ENCODE data around the gene ANGPTL7.
A peak's percentile ranks its signal among the peaks of the same experiment; 100 is the strongest.

ANGPTL7 gene

DNA sequence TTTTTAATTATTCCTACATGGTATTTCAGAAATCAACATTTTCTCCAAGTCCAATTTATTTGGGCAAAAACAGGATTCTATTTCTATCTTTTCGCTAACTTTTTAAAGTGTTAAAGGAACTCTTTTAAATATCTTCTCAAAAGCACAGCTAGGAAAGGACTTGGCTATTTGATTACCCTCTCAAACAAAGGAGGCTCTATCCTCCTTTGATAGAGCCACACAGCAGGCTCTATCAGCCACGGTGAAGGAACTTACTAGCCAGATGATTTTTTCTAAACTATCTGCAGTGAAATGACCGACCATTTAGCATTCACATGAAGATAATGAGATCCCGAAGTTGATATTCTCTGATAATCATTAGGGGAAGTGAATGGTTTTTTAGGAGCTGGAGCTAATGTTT lies 9.1 kb downstream of the ANGPTL7 start:
- TF ChIP-seq TOX (CRISPR knock-in tag; IDR thresholded peaks at IDR 0.05; ENCODE audit: borderline replicate concordance) = no peak
- TF ChIP-seq ZNF70 (CRISPR knock-in tag; IDR thresholded peaks at IDR 0.05) = peak; percentile 96
- no peak for ATAC-seq

DNA sequence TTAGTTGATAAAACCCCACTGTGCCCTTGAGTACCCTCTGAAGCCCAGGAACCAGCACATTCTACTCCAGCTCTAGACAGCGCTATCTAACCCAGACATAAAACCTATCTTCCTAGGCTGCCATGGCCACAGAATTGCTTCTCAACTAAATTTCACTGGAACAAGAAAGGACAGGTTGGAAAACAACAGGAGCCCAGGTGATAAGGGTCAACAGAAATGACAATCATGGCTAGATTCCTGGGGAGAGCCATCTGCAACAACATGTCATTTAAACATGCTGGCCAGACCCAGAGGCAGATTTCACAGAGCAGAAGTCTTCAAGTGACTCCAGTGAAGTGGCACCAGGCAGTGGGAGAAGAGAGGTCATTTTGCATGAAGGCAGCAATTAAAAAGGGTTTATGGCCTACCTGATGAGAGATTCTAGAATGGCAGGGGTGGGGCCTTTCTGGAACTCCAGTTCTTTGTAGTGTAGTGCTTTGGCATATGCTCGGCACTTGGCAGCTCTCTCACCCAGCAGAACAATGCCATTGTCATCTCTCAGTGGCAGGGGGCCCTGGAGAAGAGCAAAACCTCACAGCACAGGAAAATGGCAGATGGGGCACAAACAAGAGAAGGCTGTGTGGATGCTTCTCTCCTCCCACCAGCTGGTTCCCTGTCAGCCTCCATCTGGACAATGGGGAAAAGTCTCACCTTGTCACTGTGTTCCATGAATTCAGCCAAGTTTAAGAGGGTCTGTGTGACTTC lies 9.9 kb downstream of the ANGPTL7 start:
- no peak for ATAC-seq
- no peak for TF ChIP-seq ZNF70 (CRISPR knock-in tag; IDR thresholded peaks at IDR 0.05)

DNA sequence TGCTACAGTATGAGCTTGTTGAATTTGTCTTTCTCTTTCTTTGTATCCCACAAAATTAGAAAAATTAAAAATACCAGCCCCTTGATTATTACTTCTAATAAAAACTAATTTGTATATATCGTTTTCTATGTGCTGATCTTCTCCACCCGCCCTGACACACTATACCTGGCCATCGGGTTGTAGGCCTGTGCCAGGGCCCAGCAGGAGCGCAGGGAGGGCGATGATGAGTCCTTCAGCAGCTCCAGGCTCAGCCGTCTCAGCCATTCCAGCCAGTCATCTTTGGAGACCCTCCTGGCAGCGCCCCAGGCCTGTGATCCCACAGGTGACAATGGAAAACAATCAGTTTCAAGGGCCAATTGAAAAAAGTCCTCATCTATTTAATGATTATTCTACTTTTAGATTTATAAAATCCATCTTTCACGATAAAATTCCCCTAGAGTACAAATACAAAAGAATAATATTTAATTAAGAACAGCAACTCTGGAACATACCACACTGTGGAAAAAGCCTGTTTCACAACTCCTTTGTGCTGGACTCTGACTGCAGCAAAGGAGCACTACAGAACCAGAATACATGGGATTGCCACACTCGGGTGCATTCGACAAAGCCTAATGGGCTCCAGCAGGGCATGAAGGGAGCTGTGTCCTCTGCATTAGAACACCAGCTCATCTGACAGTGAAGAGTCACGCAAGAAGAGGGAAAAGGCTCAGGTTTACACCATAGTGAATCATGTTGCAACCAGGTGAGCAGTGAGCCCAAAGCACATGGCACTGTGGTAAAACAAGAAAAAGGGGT lies 15.4 kb downstream of the ANGPTL7 start:
- TF ChIP-seq RARB (CRISPR knock-in tag; IDR thresholded peaks at IDR 0.05) = no peak
- TF ChIP-seq TOX (CRISPR knock-in tag; IDR thresholded peaks at IDR 0.05; ENCODE audit: borderline replicate concordance) = no peak
- TF ChIP-seq ZNF565 (CRISPR knock-in tag; conservative IDR thresholded peaks at IDR 0.05; ENCODE audit: low read depth) = no peak
- TF ChIP-seq ZC3H10 (CRISPR knock-in tag; IDR thresholded peaks at IDR 0.05) = no peak
- no peak for TF ChIP-seq ISL1 (CRISPR knock-in tag; IDR thresholded peaks at IDR 0.05)
- TF ChIP-seq ESRRG (CRISPR knock-in tag; IDR thresholded peaks at IDR 0.05) = no peak
- TF ChIP-seq, protein P1, sequence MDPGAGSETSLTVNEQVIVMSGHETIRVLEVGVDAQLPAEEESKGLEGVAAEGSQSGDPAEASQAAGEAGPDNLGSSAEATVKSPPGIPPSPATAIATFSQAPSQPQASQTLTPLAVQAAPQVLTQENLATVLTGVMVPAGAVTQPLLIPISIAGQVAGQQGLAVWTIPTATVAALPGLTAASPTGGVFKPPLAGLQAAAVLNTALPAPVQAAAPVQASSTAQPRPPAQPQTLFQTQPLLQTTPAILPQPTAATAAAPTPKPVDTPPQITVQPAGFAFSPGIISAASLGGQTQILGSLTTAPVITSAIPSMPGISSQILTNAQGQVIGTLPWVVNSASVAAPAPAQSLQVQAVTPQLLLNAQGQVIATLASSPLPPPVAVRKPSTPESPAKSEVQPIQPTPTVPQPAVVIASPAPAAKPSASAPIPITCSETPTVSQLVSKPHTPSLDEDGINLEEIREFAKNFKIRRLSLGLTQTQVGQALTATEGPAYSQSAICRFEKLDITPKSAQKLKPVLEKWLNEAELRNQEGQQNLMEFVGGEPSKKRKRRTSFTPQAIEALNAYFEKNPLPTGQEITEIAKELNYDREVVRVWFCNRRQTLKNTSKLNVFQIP (CRISPR knock-in tag; IDR thresholded peaks at IDR 0.05; ENCODE audit: borderline replicate concordance, low read depth) = no peak
- TF ChIP-seq, protein P2, sequence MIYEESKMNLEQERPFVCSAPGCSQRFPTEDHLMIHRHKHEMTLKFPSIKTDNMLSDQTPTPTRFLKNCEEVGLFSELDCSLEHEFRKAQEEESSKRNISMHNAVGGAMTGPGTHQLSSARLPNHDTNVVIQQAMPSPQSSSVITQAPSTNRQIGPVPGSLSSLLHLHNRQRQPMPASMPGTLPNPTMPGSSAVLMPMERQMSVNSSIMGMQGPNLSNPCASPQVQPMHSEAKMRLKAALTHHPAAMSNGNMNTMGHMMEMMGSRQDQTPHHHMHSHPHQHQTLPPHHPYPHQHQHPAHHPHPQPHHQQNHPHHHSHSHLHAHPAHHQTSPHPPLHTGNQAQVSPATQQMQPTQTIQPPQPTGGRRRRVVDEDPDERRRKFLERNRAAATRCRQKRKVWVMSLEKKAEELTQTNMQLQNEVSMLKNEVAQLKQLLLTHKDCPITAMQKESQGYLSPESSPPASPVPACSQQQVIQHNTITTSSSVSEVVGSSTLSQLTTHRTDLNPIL (CRISPR knock-in tag; IDR thresholded peaks at IDR 0.05; ENCODE audit: low read depth) = no peak
- no peak for TF ChIP-seq OSR1 (CRISPR knock-in tag; IDR thresholded peaks at IDR 0.05)
- no peak for TF ChIP-seq ARNTL (CRISPR knock-in tag; IDR thresholded peaks at IDR 0.05; ENCODE audit: borderline replicate concordance, low read depth)
- no peak for TF ChIP-seq BACH2 (CRISPR knock-in tag; IDR thresholded peaks at IDR 0.05; ENCODE audit: borderline replicate concordance)
- no peak for ATAC-seq

DNA sequence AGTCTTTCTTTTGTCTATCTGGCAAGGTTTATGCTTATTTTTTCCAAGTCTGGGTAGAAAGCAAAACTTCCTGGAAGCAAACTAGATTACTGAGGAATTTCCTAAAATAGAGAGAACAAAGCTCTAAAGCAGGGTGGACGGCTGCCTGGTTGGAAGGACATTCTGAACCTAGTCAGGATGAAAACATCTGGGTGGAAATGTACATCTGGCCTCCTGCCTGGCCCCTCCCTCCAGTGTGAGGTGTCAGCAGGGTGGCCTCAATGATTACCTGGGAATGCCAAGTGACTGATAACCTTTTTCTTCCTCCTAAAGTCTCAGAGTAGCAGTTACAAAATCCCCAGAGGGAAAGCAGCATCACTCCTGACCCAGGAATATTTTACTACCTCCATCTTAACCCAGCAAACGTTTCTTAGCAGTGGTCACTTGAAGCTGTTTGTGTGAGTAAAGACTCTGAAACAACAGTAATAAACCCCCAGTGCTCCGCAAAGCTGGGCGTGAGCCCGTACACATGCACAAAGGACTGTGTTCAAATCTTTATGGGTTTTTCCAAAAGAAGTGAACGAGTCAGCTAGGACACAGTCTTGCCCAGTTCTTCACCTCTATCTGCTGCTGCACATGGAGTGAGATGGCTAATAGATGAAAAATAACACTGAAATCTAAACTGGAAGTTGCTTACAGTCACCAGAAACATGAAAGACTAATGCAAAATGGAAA lies 18.9 kb downstream of the ANGPTL7 start:
- ATAC-seq = no peak
- no peak for TF ChIP-seq ESRRG (CRISPR knock-in tag; IDR thresholded peaks at IDR 0.05)
- no peak for TF ChIP-seq ZNF565 (CRISPR knock-in tag; conservative IDR thresholded peaks at IDR 0.05; ENCODE audit: low read depth)
- no peak for TF ChIP-seq ZC3H10 (CRISPR knock-in tag; IDR thresholded peaks at IDR 0.05)
- no peak for TF ChIP-seq RARB (CRISPR knock-in tag; IDR thresholded peaks at IDR 0.05)
- TF ChIP-seq, protein P1 (CRISPR knock-in tag; IDR thresholded peaks at IDR 0.05; ENCODE audit: borderline replicate concordance, low read depth) = no peak
- no peak for TF ChIP-seq ZNF70 (CRISPR knock-in tag; IDR thresholded peaks at IDR 0.05)
- TF ChIP-seq, protein P3, sequence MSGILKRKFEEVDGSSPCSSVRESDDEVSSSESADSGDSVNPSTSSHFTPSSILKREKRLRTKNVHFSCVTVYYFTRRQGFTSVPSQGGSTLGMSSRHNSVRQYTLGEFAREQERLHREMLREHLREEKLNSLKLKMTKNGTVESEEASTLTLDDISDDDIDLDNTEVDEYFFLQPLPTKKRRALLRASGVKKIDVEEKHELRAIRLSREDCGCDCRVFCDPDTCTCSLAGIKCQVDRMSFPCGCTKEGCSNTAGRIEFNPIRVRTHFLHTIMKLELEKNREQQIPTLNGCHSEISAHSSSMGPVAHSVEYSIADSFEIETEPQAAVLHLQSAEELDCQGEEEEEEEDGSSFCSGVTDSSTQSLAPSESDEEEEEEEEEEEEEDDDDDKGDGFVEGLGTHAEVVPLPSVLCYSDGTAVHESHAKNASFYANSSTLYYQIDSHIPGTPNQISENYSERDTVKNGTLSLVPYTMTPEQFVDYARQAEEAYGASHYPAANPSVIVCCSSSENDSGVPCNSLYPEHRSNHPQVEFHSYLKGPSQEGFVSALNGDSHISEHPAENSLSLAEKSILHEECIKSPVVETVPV (CRISPR knock-in tag; IDR thresholded peaks at IDR 0.05) = no peak
- TF ChIP-seq, protein P2 (CRISPR knock-in tag; IDR thresholded peaks at IDR 0.05; ENCODE audit: low read depth) = no peak
- TF ChIP-seq, protein P4, sequence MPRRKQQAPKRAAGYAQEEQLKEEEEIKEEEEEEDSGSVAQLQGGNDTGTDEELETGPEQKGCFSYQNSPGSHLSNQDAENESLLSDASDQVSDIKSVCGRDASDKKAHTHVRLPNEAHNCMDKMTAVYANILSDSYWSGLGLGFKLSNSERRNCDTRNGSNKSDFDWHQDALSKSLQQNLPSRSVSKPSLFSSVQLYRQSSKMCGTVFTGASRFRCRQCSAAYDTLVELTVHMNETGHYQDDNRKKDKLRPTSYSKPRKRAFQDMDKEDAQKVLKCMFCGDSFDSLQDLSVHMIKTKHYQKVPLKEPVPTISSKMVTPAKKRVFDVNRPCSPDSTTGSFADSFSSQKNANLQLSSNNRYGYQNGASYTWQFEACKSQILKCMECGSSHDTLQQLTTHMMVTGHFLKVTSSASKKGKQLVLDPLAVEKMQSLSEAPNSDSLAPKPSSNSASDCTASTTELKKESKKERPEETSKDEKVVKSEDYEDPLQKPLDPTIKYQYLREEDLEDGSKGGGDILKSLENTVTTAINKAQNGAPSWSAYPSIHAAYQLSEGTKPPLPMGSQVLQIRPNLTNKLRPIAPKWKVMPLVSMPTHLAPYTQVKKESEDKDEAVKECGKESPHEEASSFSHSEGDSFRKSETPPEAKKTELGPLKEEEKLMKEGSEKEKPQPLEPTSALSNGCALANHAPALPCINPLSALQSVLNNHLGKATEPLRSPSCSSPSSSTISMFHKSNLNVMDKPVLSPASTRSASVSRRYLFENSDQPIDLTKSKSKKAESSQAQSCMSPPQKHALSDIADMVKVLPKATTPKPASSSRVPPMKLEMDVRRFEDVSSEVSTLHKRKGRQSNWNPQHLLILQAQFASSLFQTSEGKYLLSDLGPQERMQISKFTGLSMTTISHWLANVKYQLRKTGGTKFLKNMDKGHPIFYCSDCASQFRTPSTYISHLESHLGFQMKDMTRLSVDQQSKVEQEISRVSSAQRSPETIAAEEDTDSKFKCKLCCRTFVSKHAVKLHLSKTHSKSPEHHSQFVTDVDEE (CRISPR knock-in tag; IDR thresholded peaks at IDR 0.05) = no peak
- no peak for TF ChIP-seq SNAI2 (CRISPR knock-in tag; IDR thresholded peaks at IDR 0.05)
- TF ChIP-seq PPARA (CRISPR knock-in tag; IDR thresholded peaks at IDR 0.05; ENCODE audit: borderline replicate concordance) = no peak
